Measurements from ENCODE around the gene FAM161A.

FAM161A gene

GRCh38 chr2:61795408-61795807, 58.5 kb downstream of the FAM161A start:
- no peak overlapping the region for H3K4me3 ChIP-seq (ENCODE audit: control insufficient read depth, low read depth, low read length)
- no peak for TF ChIP-seq CTCF (IDR thresholded peaks at IDR 0.05; ENCODE audit: control insufficient read depth, insufficient read depth, low read depth, low read length, missing control alignments)
- no peak for DNase-seq (ENCODE audit: low read depth)

DNA sequence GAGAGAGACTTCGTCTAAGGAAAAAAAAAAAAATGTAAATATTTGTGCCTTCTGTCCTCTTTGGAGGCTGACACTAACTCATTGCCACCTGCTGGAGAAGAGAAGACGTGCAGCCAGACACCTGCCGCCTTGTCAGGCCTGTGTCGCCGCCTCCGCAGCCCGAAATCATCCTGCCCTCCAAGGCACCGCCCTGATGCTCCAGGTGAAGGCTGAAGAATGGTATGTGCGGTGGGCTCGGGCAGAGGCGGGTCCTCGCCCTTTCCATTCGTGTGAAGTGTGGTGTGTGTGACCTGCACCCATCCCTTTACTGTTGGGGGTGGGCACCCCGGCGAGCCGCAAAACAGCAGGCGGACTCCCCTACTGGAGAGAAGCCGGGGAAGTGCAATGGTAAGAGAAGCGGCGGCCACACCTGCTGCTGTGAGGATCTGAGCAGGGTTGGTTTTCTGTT, 60.4 kb downstream of the FAM161A start:
- DNase-seq (ENCODE audit: low read depth), result peak; percentile 11
- no peak overlapping the region for H3K4me3 ChIP-seq (ENCODE audit: control insufficient read depth, low read depth, low read length)
- peak; percentile 65 for TF ChIP-seq CTCF (IDR thresholded peaks at IDR 0.05; ENCODE audit: control insufficient read depth, insufficient read depth, low read depth, low read length, missing control alignments)

DNA sequence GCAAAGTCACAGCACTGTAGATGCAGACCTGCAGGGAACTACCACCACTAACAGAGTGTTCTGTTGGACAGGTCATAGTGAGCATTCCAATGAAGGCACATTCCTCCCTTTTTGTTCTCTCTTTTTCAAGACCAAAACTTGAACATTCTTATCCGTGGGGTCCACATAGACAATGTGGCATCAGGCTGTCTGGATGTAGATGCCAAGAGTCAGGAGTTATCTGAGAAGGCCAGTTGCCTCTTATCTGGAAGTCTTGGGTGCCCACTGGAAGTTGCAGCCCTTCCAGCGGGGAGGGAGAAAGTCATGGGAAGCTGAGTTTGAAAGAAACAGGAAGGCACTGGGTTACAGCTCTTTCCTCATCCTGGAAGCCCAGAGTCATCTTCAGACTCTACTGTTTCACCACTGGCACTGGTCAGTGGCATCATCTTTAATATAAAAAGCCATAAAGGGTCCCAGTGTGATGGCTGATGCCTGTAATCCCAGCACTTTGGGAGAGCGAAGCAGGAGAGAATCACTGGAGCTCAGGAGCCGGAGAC, 61.4 kb downstream of the FAM161A start:
- TF ChIP-seq CTCF (IDR thresholded peaks at IDR 0.05; ENCODE audit: control insufficient read depth, insufficient read depth, low read depth, low read length, missing control alignments), result no peak
- H3K4me3 ChIP-seq (ENCODE audit: control insufficient read depth, low read depth, low read length), result no peak overlapping the region
- DNase-seq (ENCODE audit: low read depth), result no peak

DNA sequence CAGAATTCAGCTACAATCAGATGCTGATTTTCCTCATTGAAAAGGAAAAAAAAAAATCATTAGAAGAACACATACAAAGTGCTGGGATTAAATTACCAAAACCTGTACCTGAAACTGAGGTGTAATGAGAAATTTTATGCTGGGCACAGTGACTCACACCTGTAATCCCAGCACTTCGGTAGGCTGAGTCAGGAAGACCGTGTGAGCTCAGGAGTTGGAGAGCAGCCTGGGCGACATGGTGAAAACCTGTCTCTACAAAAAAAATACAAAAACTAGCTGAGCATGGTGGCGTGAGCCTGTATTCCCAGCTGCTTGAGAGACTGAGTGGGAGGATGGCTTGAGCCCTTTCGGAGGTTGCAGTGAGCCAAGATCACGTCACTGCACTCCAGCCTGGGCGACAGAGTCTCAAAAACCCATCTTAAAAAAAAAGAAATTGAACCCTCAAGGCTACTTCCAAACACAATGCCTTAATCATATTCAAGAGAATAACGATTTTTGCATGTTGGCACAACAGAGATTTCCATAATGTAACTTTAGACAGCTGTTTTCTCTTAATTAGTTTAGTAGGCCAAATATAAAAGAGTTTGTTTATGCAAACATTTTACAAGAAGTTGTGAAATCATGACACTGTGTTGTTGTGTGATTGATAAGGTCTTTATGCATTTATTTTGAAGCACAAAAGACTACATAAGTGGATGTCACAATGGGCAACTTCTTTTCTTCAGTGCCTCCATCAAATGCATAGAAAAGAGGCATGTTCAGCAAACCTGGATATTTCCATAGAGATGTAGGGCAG, 63.9 kb downstream of the FAM161A start:
- no peak for TF ChIP-seq CTCF (IDR thresholded peaks at IDR 0.05; ENCODE audit: control insufficient read depth, insufficient read depth, low read depth, low read length, missing control alignments)
- DNase-seq (ENCODE audit: low read depth), result no peak

DNA sequence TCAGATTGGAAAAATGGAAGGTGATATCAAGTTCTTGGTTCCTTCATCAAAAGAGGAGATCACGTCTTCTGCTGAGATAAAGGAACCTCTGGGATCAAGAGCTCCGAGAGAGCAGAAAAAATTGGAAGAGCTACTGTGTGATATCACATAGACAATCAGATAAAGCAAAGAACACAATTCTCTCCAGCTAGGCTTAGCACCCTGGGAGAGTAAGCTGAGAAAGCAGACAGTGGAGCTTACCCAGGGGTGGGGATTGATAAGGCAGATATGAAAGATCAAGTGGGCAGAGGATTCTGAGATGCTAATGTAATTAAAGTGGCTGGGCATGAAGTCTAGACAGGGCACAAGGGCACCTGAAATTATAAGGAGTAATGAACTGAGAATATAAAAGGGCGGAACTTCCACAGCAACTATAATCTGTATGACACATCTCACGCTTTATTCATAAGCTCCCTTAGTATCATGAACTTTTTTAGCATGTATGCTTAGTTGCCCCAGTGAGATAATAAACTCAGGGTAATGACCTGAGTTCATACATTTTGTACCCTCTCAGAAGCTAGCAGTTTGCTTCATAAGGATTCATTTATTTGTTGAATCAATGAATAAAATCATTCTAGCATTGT, 65.8 kb downstream of the FAM161A start:
- H3K4me3 ChIP-seq (ENCODE audit: control insufficient read depth, low read depth, low read length), result no peak overlapping the region
- DNase-seq (ENCODE audit: low read depth), result no peak
- TF ChIP-seq CTCF (IDR thresholded peaks at IDR 0.05; ENCODE audit: control insufficient read depth, insufficient read depth, low read depth, low read length, missing control alignments), result no peak

More for the DNA sequence above, 63.9 kb downstream of the FAM161A start:
- no peak overlapping the region for H3K4me3 ChIP-seq (ENCODE audit: control insufficient read depth, low read depth, low read length)

DNA sequence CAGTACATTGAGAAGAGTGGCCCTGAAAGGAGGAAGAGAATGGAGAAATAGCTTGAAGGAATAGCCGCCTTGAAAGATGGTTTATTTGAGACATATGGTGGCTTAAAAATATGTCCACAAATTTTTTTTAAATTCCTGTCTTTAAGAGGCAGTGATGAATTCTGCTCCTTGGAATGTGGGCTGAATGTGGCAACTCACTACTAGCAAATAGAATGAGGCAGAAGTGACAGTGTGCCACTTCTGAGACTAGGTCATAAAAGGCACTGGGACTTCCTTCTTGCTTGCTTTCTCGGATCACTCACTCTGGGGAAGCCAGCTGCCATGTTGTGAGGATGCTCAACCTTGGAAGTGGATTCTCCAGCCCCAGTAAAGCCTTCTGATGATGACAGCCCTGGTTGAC, 67.0 kb downstream of the FAM161A start:
- no peak for DNase-seq (ENCODE audit: low read depth)
- no peak overlapping the region for H3K4me3 ChIP-seq (ENCODE audit: control insufficient read depth, low read depth, low read length)
- no peak for TF ChIP-seq CTCF (IDR thresholded peaks at IDR 0.05; ENCODE audit: control insufficient read depth, insufficient read depth, low read depth, low read length, missing control alignments)

All from AG09309 (cell line).